Ishikawa (cell line): ENCODE measurements around the gene PRICKLE1.

Experiments used
- EP300 ChIP-seq: IDR thresholded peaks from 2 replicates; pipeline ENCODE4 v1.6.1; 2012; ENCODE audit warnings: borderline replicate concordance
- NFIC ChIP-seq: IDR thresholded peaks from 2 replicates; pipeline ENCODE4 v1.6.1; 2012
- RAD21 ChIP-seq: IDR thresholded peaks from 2 replicates; pipeline ENCODE4 v1.6.1; 2012; ENCODE audit warnings: low read depth
- TAF1 ChIP-seq: IDR thresholded peaks from 2 replicates; pipeline ENCODE4 v1.6.1; 2012; ENCODE audit warnings: low read depth, mild to moderate bottlenecking
- TEAD4 ChIP-seq: IDR thresholded peaks from 2 replicates; pipeline ENCODE4 v1.6.1; 2012
- YY1 ChIP-seq: IDR thresholded peaks from 2 replicates; pipeline ENCODE4 v1.6.1; 2012; ENCODE audit warnings: low read depth
- TF ChIP-seq, protein P1 (sequence below): IDR thresholded peaks from 2 replicates; pipeline ENCODE4 v1.6.1; 2012
- TF ChIP-seq, protein P2 (sequence below): IDR thresholded peaks from 2 replicates; pipeline ENCODE4 v1.6.1; 2012; ENCODE audit warnings: low read depth, mild to moderate bottlenecking

DNA sequence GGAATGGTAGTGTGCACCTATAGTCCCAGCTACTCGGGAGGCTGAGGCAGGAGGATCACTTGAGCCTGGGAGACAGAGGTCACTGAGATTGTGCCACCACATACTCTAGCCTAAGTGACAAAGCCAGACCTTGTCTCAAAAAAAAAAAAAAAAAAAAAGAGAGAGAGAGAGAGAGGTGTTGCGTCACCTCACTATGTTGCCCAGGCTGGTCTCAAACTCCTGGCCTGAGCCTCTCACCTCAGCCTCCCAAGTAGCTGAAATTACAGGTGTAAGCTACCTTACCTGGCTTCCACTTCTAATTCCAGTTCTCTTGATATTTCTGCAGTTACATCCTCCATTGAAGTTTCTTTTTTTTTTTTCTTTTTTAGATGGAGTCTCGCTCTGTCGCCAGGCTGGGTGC, 94.3 kb downstream of the PRICKLE1 start:
- TF ChIP-seq, protein P1, sequence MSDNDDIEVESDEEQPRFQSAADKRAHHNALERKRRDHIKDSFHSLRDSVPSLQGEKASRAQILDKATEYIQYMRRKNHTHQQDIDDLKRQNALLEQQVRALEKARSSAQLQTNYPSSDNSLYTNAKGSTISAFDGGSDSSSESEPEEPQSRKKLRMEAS, result no peak
- TF ChIP-seq, protein P2, sequence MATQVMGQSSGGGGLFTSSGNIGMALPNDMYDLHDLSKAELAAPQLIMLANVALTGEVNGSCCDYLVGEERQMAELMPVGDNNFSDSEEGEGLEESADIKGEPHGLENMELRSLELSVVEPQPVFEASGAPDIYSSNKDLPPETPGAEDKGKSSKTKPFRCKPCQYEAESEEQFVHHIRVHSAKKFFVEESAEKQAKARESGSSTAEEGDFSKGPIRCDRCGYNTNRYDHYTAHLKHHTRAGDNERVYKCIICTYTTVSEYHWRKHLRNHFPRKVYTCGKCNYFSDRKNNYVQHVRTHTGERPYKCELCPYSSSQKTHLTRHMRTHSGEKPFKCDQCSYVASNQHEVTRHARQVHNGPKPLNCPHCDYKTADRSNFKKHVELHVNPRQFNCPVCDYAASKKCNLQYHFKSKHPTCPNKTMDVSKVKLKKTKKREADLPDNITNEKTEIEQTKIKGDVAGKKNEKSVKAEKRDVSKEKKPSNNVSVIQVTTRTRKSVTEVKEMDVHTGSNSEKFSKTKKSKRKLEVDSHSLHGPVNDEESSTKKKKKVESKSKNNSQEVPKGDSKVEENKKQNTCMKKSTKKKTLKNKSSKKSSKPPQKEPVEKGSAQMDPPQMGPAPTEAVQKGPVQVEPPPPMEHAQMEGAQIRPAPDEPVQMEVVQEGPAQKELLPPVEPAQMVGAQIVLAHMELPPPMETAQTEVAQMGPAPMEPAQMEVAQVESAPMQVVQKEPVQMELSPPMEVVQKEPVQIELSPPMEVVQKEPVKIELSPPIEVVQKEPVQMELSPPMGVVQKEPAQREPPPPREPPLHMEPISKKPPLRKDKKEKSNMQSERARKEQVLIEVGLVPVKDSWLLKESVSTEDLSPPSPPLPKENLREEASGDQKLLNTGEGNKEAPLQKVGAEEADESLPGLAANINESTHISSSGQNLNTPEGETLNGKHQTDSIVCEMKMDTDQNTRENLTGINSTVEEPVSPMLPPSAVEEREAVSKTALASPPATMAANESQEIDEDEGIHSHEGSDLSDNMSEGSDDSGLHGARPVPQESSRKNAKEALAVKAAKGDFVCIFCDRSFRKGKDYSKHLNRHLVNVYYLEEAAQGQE, result no peak
- TF ChIP-seq TAF1 (no peak), YY1 (no peak), NFIC (no peak), RAD21 (no peak), EP300 (no peak), TEAD4 (no peak)
